ENCODE measurements around the gene SLC29A3. TPM values are rescaled to one million over a fixed set of nuclear protein-coding genes. Genes with fewer than 3 reads are reported as not detected.

The SLC29A3 gene
- total RNA-seq, 2 experiments from 2014 or later = 3.4 to 5.1 TPM

- Mint-ChIP-seq H3K4me1 (peaks cover under 1% of the 10 kb centered on the region), H3K27me3 (peaks cover 5% of the 10 kb centered on the region)
These were observed 63.7 kb downstream of the SLC29A3 start for GRCh38 chr10:71382757-71383156.

GRCh38 chr10:71383972-71384687, 65.1 kb downstream of the SLC29A3 start:
- CTCF ChIA-PET = interaction anchor here (0.6 to 3.6 kb wide), 27 partner anchors 10 to 512 kb away, joined by 3 to 33 read pairs (median 5); partner anchors contain the start of genes CDH23 and SLC29A3
- H3K4me1 Mint-ChIP-seq = no peaks in the 10 kb centered on the region
- H3K36me3 Mint-ChIP-seq = no peaks in the 10 kb centered on the region
- H3K27me3 Mint-ChIP-seq = peaks cover 14% of the 10 kb centered on the region
- no peak overlapping the region for H3K27ac Mint-ChIP-seq
- ATAC-seq (peak; percentile 87), DNase-seq (peak; percentile 79)
- no peaks in the 10 kb centered on the region for H3K9me3 Mint-ChIP-seq (ENCODE audit: low read depth)
- no peak overlapping the region for H3K4me3 Mint-ChIP-seq

More at GRCh38 chr10:71382757-71383156, 63.7 kb downstream of the SLC29A3 start:
- CTCF ChIA-PET = interaction anchor here (0.9 to 3.6 kb wide), 3 partner anchors 9 to 325 kb away, joined by 4 to 33 read pairs (median 12); no protein-coding TSS in a partner anchor
- Mint-ChIP-seq H3K4me3 (no peak overlapping the region), H3K9me3 (ENCODE audit: low read depth) (no peaks in the 10 kb centered on the region), H3K36me3 (no peaks in the 10 kb centered on the region), H3K27ac (no peak overlapping the region)
- DNase-seq (no peak), ATAC-seq (no peak)

- Mint-ChIP-seq H3K27me3 (peaks cover 31% of the 10 kb centered on the region), H3K9me3 (ENCODE audit: low read depth) (no peaks in the 10 kb centered on the region), H3K4me3 (no peak overlapping the region), H3K4me1 (no peaks in the 10 kb centered on the region), H3K27ac (no peak overlapping the region), H3K36me3 (no peaks in the 10 kb centered on the region)
- DNase-seq (no peak), ATAC-seq (no peak)
- CTCF ChIA-PET = no interaction called here
These were observed 69.1 kb downstream of the SLC29A3 start for GRCh38 chr10:71388171-71388570.

DNA sequence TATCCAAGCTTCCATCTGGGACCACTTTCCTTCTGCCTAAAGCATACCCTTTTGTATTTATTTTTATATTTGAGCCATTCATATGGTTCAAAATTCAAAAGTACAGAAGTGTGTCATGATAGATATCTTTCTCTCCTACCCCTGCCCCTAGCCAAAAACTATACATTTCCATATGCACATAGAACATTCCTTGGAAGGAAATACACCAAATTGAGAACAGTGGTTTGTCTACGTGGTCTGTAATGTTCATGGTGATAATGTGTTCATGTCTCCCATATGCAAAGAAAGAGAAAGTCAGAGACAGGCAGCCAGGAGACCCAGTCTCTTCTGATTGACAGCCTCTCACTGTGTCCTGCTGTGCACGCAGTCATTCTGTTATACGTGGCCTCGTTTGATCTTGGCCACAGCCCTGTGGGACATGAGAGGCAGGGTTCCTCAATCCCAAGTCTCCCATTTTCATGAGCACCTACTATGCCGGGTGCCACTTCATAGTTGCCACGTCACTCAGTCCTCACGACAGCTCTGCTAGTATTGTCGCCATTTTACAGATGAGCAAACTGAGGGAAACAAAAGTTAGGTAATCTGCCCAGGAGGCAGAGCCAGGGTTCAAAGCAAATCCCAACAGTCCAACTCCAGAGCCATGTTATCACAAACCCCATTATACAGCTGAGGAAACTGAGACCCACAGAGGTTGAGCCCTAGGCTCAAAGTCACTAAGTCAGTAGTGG, 69.7 kb downstream of the SLC29A3 start:
- no peaks in the 10 kb centered on the region for H3K36me3 Mint-ChIP-seq
- ATAC-seq (no peak), DNase-seq (no peak)
- no peak overlapping the region for H3K27ac Mint-ChIP-seq
- H3K9me3 Mint-ChIP-seq (ENCODE audit: low read depth) = no peaks in the 10 kb centered on the region
- no peaks in the 10 kb centered on the region for H3K4me1 Mint-ChIP-seq
- H3K4me3 Mint-ChIP-seq = no peak overlapping the region
- CTCF ChIA-PET = interaction anchor here (1.8 to 2.2 kb wide), 2 partner anchors 9 to 182 kb away, joined by 6 to 7 read pairs; no protein-coding TSS in a partner anchor
- peaks cover 36% of the 10 kb centered on the region for H3K27me3 Mint-ChIP-seq

- ATAC-seq (no peak), DNase-seq (no peak)
- H3K36me3 Mint-ChIP-seq = no peaks in the 10 kb centered on the region
- CTCF ChIA-PET = interaction anchor here (0.7 to 2.2 kb wide), 3 partner anchors 10 to 181 kb away, joined by 4 to 7 read pairs (median 6); no protein-coding TSS in a partner anchor
- peaks cover 36% of the 10 kb centered on the region for H3K27me3 Mint-ChIP-seq
- no peak overlapping the region for H3K27ac Mint-ChIP-seq
- H3K4me1 Mint-ChIP-seq = no peaks in the 10 kb centered on the region
- H3K9me3 Mint-ChIP-seq (ENCODE audit: low read depth) = no peaks in the 10 kb centered on the region
- H3K4me3 Mint-ChIP-seq = no peak overlapping the region
These were observed 70.9 kb downstream of the SLC29A3 start for GRCh38 chr10:71389768-71390460.

DNA sequence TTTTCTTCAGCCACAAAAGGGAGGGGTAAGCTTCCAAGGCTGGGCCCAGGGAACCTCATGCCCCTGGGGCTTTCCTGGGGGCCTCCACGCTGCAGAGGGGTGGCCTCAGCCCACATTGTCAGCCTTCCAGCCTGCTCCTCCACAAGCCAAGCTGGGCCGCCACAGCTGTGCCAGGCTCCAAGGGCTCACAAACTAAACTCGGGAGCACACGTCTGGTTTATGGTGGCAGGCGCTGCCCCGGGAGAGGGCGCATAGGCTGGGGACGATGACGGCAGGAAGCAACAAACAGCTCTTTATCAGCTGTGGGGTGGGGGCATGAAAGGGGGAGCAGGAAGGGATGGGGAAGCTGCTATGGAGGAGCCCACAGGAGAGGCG, 71.4 kb downstream of the SLC29A3 start:
- Mint-ChIP-seq H3K36me3 (no peaks in the 10 kb centered on the region), H3K4me1 (no peaks in the 10 kb centered on the region), H3K9me3 (ENCODE audit: low read depth) (no peaks in the 10 kb centered on the region), H3K27me3 (peaks cover 40% of the 10 kb centered on the region), H3K4me3 (no peak overlapping the region), H3K27ac (no peak overlapping the region)
- CTCF ChIA-PET = interaction anchor here (0.7 to 2.2 kb wide), 2 partner anchors 9 to 180 kb away, joined by 4 to 7 read pairs; no protein-coding TSS in a partner anchor
- ATAC-seq (no peak), DNase-seq (no peak)

- Mint-ChIP-seq H3K36me3 (no peaks in the 10 kb centered on the region), H3K9me3 (ENCODE audit: low read depth) (no peaks in the 10 kb centered on the region), H3K4me3 (no peak overlapping the region), H3K4me1 (no peaks in the 10 kb centered on the region), H3K27me3 (peaks cover 47% of the 10 kb centered on the region), H3K27ac (no peak overlapping the region)
- CTCF ChIA-PET = interaction anchor here (2.2 kb wide), 1 partner anchor 180 kb away, joined by 7 read pairs; no protein-coding TSS in a partner anchor
- ATAC-seq = no peak
- DNase-seq = peak; percentile 31
These were observed 72.0 kb downstream of the SLC29A3 start for GRCh38 chr10:71390921-71391690.

- H3K36me3 Mint-ChIP-seq = no peaks in the 10 kb centered on the region
- DNase-seq (peak; percentile 21), ATAC-seq (no peak)
- H3K27ac Mint-ChIP-seq = no peak overlapping the region
- H3K4me1 Mint-ChIP-seq = no peaks in the 10 kb centered on the region
- H3K27me3 Mint-ChIP-seq = peaks cover 46% of the 10 kb centered on the region
- H3K9me3 Mint-ChIP-seq (ENCODE audit: low read depth) = no peaks in the 10 kb centered on the region
- CTCF ChIA-PET = interaction anchor here (1.5 kb wide), 1 partner anchor 13 kb away, joined by 4 read pairs; no protein-coding TSS in a partner anchor
- no peak overlapping the region for H3K4me3 Mint-ChIP-seq
These were observed 72.6 kb downstream of the SLC29A3 start for GRCh38 chr10:71391701-71392100.

GRCh38 chr10:71392292-71392691, 73.2 kb downstream of the SLC29A3 start:
- peaks cover 46% of the 10 kb centered on the region for H3K27me3 Mint-ChIP-seq
- H3K4me3 Mint-ChIP-seq = no peak overlapping the region
- no peaks in the 10 kb centered on the region for H3K36me3 Mint-ChIP-seq
- no peaks in the 10 kb centered on the region for H3K4me1 Mint-ChIP-seq
- H3K27ac Mint-ChIP-seq = no peak overlapping the region
- no peaks in the 10 kb centered on the region for H3K9me3 Mint-ChIP-seq (ENCODE audit: low read depth)
- DNase-seq (peak; percentile 7), ATAC-seq (no peak)
- CTCF ChIA-PET = interaction anchor here (1.5 kb wide), 1 partner anchor 14 kb away, joined by 4 read pairs; no protein-coding TSS in a partner anchor

- no peak overlapping the region for H3K27ac Mint-ChIP-seq
- no peaks in the 10 kb centered on the region for H3K4me1 Mint-ChIP-seq
- ATAC-seq (no peak), DNase-seq (peak; percentile 37)
- H3K36me3 Mint-ChIP-seq = no peaks in the 10 kb centered on the region
- peaks cover 54% of the 10 kb centered on the region for H3K27me3 Mint-ChIP-seq
- no peaks in the 10 kb centered on the region for H3K9me3 Mint-ChIP-seq (ENCODE audit: low read depth)
- no peak overlapping the region for H3K4me3 Mint-ChIP-seq
- CTCF ChIA-PET = interaction anchor here (1.5 kb wide), 1 partner anchor 15 kb away, joined by 4 read pairs; no protein-coding TSS in a partner anchor
These were observed 74.0 kb downstream of the SLC29A3 start for GRCh38 chr10:71392791-71393781.

DNA sequence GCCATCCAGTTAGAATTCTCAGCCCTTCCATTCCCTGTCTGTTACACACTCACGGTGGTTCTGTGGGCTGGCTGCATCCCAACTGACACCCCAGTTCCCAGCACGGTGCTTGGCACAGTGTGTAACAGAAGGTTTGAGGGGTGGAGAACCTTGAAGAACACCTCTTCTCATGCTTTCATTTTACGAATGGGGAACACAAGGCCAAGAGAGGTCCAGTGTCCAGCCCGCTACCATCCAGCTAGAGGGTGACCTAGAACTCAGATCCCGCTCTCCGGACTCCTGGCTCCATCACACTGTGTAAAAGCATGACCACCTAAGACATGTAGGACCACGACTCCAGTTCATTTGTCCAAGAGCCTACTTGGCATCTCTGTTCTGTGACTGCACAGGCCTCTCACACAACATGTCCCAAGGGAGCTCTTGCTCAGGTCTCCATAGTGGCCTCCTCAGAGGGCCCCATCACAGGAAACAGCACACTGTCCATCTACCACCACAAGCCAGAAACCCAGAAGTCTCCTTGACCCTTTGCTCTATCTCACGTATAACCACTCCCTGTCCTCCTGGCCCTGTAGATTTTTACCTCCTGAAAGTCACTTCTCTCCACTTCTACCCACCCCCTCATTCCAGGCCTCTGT, 74.9 kb downstream of the SLC29A3 start:
- no peak for ATAC-seq
- Mint-ChIP-seq H3K36me3 (no peaks in the 10 kb centered on the region), H3K9me3 (ENCODE audit: low read depth) (no peaks in the 10 kb centered on the region)

More for the DNA sequence above, 74.9 kb downstream of the SLC29A3 start:
- DNase-seq = peak; percentile 36
- CTCF ChIA-PET = no interaction called here
- H3K27me3 Mint-ChIP-seq = peaks cover 54% of the 10 kb centered on the region
- H3K27ac Mint-ChIP-seq = no peak overlapping the region
- H3K4me1 Mint-ChIP-seq = no peaks in the 10 kb centered on the region
- no peak overlapping the region for H3K4me3 Mint-ChIP-seq

Measured in activated CD8-positive, alpha-beta memory T cell treated with anti-CD3 and anti-CD28 coated beads, Interleukin-2, amount 10 ng/mL, durations not matched to agents 7 days and 5 days (primary cell).